Glutamatergic neuron (in vitro differentiated cells): ENCODE results near the gene LTBP2. TPM values are rescaled to one million over a fixed set of nuclear protein-coding genes. Genes with fewer than 3 reads are reported as not detected.

Experiments used
- DNase-seq: peaks from one replicate; pipeline ENCODE4 v3.0.0; 2022
- H3K27ac Mint-ChIP-seq: one replicate; pipeline ENCODE4 v1.8.0; 2020; ENCODE audit warnings: mild to moderate bottlenecking, mixed read lengths, inconsistent platforms; ENCODE audit not compliant: unreplicated experiment
- H3K27me3 Mint-ChIP-seq: one replicate; pipeline ENCODE4 v1.8.0; 2020; ENCODE audit warnings: mild to moderate bottlenecking, moderate library complexity, mixed read lengths, inconsistent platforms; ENCODE audit not compliant: unreplicated experiment
- H3K36me3 Mint-ChIP-seq: one replicate; pipeline ENCODE4 v1.8.0; 2020; ENCODE audit warnings: mild to moderate bottlenecking, mixed read lengths, inconsistent platforms; ENCODE audit not compliant: unreplicated experiment
- H3K4me1 Mint-ChIP-seq: one replicate; pipeline ENCODE4 v1.8.0; 2020; ENCODE audit warnings: mild to moderate bottlenecking, low read depth, mixed read lengths, inconsistent platforms; ENCODE audit not compliant: unreplicated experiment
- H3K4me3 Mint-ChIP-seq: one replicate; pipeline ENCODE4 v1.8.0; 2020; ENCODE audit warnings: mild to moderate bottlenecking, mixed read lengths, inconsistent platforms; ENCODE audit not compliant: unreplicated experiment
- H3K9me3 Mint-ChIP-seq: one replicate; pipeline ENCODE4 v1.8.0; 2020; ENCODE audit warnings: mild to moderate bottlenecking, moderate library complexity, mixed read lengths, inconsistent platforms; ENCODE audit not compliant: unreplicated experiment
- total RNA-seq: library from RNA; stranded (reverse); fragmentation: NEBNext Ultra II Directional; extraction: Animal tissue kit (Norgen Biotek cat#: 25700); gene quantifications from one replicate; pipeline ENCODE4 v1.2.1, GENCODE V29; 2021; ENCODE audit not compliant: unreplicated experiment
- TF ChIP-seq, protein P1 (sequence below): fragments of 200-600 bp; sonication (generic); IDR thresholded peaks from one replicate; pipeline ENCODE4 v1.5.0; 2021; ENCODE audit not compliant: partially characterized antibody, unreplicated experiment

LTBP2 gene
- total RNA-seq, 1 donor from 2014 or later, result 1.2 TPM

DNA sequence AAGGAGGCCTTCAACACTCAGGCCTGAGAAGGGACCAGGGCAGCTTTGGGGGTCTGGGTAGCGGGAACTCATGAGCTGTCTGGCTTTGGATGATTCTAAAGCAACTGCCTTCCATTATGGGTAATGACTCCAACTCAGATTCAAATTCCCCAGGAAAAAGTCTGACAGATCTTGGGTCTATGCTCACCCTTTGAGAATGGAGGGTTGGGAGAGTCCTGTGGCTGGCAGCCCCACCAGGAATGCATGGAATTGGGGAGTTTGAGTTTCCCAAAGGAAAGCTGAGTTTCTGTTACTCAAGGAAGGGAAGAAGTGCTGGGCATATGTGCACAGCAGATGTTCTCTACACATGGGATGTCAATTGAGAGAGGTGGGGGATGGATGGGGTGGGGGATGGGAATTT lies 22.4 kb upstream of the LTBP2 start:
- TF ChIP-seq, protein P1, sequence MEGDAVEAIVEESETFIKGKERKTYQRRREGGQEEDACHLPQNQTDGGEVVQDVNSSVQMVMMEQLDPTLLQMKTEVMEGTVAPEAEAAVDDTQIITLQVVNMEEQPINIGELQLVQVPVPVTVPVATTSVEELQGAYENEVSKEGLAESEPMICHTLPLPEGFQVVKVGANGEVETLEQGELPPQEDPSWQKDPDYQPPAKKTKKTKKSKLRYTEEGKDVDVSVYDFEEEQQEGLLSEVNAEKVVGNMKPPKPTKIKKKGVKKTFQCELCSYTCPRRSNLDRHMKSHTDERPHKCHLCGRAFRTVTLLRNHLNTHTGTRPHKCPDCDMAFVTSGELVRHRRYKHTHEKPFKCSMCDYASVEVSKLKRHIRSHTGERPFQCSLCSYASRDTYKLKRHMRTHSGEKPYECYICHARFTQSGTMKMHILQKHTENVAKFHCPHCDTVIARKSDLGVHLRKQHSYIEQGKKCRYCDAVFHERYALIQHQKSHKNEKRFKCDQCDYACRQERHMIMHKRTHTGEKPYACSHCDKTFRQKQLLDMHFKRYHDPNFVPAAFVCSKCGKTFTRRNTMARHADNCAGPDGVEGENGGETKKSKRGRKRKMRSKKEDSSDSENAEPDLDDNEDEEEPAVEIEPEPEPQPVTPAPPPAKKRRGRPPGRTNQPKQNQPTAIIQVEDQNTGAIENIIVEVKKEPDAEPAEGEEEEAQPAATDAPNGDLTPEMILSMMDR, result no peak
- Mint-ChIP-seq H3K27me3 (peaks cover 12% of the 10 kb centered on the region), H3K4me1 (peaks cover 46% of the 10 kb centered on the region), H3K9me3 (peaks cover 12% of the 10 kb centered on the region), H3K36me3 (no peaks in the 10 kb centered on the region), H3K4me3 (peak overlapping the region; percentile 77), H3K27ac (peak overlapping the region; percentile 93)
- no peak for DNase-seq

DNA sequence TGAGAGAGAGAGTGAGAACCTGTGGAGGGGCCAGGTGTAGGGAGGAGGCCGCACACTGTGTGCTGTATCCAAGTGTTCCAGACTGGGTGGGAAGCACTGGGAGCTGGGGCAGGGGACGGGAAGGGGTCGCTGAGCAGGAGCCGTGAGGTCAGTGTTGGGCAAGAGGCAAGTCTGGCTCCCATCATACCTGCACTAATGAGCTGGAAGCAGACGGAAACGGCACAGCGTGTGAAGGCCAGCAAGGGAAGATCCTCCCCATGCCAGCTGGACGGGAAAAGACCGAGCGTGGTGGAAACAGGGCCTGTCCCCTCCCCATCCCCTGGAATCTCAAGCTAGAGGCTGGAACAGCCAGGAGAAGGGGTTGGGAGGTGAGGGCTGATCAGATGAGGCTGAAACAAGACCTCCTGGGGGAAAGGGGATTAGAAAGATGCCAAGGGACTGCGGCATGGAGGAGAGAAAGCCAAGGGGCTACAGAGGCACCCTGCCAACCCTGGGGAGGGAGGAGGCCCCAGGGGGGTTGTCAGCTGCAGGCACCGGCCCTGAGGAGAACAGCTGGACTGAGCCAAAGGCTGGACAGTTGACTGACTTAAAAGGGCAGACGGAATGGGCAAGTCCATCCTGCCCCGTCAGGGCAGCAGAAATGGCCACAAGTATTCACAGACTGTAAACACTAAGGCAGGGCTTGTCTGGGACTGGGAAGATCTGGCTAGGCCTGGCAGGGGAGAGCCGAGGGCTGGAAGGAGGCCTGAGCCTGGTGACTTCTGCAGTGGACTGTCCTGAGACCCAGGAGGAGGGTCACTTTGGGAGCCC lies 19.0 kb upstream of the LTBP2 start:
- no peak for DNase-seq
- Mint-ChIP-seq H3K36me3 (no peaks in the 10 kb centered on the region), H3K4me1 (peaks cover 29% of the 10 kb centered on the region), H3K4me3 (peak overlapping the region; percentile 22), H3K27ac (peak overlapping the region; percentile 18), H3K27me3 (peaks cover 12% of the 10 kb centered on the region), H3K9me3 (peaks cover 12% of the 10 kb centered on the region)
- TF ChIP-seq, protein P1, result no peak

DNA sequence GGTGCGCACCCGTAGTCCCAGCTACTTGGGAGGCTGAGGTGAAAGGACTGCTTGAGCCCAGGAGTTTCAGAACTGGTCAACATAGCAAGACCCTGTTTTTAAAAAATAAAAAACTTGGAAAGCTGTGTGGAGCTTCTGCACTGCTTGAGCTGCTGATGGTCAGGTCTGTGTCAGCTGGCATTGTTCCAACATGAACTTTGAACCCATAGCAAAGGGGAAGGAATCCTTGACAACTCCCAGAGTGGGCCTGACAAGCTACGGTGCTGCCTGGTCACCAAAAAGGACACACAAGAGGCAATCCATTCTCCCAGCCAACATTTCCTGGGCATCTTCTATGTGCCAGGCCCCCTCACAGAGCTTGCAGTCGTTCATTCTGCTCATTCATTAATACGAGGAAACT lies 16.4 kb upstream of the LTBP2 start:
- Mint-ChIP-seq H3K4me1 (peaks cover 9% of the 10 kb centered on the region), H3K4me3 (no peak overlapping the region), H3K27me3 (peaks cover 9% of the 10 kb centered on the region), H3K9me3 (peaks cover 3% of the 10 kb centered on the region), H3K27ac (no peak overlapping the region), H3K36me3 (no peaks in the 10 kb centered on the region)
- TF ChIP-seq, protein P1, result no peak
- no peak for DNase-seq

DNA sequence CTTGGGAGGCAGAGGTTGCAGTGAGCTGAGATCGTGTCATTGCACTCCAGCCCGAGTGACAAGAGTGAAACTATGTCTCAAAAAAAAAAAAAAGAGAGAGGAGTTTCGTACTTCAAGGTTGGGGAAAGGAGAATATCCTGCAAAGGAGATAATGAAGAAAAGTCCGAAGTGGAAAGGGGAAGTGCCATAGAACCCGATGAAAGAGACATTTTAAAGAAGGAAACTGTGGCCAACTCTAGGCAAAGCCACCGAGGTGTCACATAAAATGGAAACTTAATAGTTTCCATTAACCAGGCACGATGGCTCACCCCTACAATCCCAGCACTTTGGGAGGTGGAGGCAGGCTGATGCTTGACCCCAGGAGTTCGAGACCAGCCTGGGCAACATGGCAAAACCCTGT lies 15.0 kb upstream of the LTBP2 start:
- TF ChIP-seq, protein P1, result no peak
- H3K36me3 Mint-ChIP-seq, result no peaks in the 10 kb centered on the region
- no peaks in the 10 kb centered on the region for H3K9me3 Mint-ChIP-seq
- no peak for DNase-seq
- H3K4me3 Mint-ChIP-seq, result no peak overlapping the region
- H3K27ac Mint-ChIP-seq, result no peak overlapping the region
- H3K4me1 Mint-ChIP-seq, result peaks cover 2% of the 10 kb centered on the region
- peaks cover 6% of the 10 kb centered on the region for H3K27me3 Mint-ChIP-seq

DNA sequence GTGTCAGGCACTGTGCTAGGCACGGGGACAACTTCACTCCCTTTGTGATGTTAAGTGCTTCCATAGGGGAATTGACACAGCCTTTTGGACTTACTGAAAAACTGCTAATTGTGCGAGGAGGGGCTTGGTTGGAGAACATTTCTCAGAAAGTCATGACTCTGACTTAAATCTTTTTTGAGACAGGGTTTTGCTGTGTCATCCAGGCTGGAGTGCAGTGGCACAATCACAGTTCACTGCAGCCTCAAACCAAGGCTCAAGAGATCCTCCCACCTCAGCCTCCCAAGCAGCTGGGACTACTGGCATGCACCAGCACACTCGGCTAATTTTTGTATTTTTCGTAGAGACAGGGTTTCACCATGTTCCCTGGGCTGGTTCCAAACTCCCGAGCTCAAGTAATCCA lies 10.2 kb upstream of the LTBP2 start:
- TF ChIP-seq, protein P1, result no peak
- no peaks in the 10 kb centered on the region for H3K36me3 Mint-ChIP-seq
- peaks cover 4% of the 10 kb centered on the region for H3K27me3 Mint-ChIP-seq
- peaks cover 6% of the 10 kb centered on the region for H3K4me1 Mint-ChIP-seq
- H3K4me3 Mint-ChIP-seq, result no peak overlapping the region
- DNase-seq, result no peak
- H3K27ac Mint-ChIP-seq, result no peak overlapping the region
- no peaks in the 10 kb centered on the region for H3K9me3 Mint-ChIP-seq
